ENCODE data around the gene SETD4. TPM values are rescaled to one million over a fixed set of nuclear protein-coding genes. Genes with fewer than 3 reads are reported as not detected.

SETD4 gene
- total RNA-seq, 6 experiments from 2014 or later = 7.6 to 10.1 (median 8.7) TPM

GRCh38 chr21:36028127-36029069, 31.9 kb downstream of the SETD4 start:
- no peaks in the 10 kb centered on the region for H3K36me3 Mint-ChIP-seq (ENCODE audit: low read depth)
- no peak overlapping the region; the same call in 1 of the 2 replicates for H3K4me3 Mint-ChIP-seq
- peak; percentile 65 for DNase-seq
- TF ChIP-seq, protein P1, sequence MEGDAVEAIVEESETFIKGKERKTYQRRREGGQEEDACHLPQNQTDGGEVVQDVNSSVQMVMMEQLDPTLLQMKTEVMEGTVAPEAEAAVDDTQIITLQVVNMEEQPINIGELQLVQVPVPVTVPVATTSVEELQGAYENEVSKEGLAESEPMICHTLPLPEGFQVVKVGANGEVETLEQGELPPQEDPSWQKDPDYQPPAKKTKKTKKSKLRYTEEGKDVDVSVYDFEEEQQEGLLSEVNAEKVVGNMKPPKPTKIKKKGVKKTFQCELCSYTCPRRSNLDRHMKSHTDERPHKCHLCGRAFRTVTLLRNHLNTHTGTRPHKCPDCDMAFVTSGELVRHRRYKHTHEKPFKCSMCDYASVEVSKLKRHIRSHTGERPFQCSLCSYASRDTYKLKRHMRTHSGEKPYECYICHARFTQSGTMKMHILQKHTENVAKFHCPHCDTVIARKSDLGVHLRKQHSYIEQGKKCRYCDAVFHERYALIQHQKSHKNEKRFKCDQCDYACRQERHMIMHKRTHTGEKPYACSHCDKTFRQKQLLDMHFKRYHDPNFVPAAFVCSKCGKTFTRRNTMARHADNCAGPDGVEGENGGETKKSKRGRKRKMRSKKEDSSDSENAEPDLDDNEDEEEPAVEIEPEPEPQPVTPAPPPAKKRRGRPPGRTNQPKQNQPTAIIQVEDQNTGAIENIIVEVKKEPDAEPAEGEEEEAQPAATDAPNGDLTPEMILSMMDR (IDR thresholded peaks at IDR 0.05) = peak; percentile 98
- peaks cover 20% of the 10 kb centered on the region for H3K4me1 Mint-ChIP-seq (ENCODE audit: low read depth)
- H3K27me3 Mint-ChIP-seq (ENCODE audit: insufficient read depth) = no peaks in the 10 kb centered on the region; the same call in 1 of the 2 replicates
- peak overlapping the region; percentile 59 for H3K27ac Mint-ChIP-seq
- H3K9me3 Mint-ChIP-seq = no peaks in the 10 kb centered on the region

- H3K9me3 Mint-ChIP-seq = no peaks in the 10 kb centered on the region
- TF ChIP-seq, protein P1 (IDR thresholded peaks at IDR 0.05) = no peak
- H3K36me3 Mint-ChIP-seq (ENCODE audit: low read depth) = no peaks in the 10 kb centered on the region
- no peaks in the 10 kb centered on the region; the same call in 1 of the 2 replicates for H3K27me3 Mint-ChIP-seq (ENCODE audit: insufficient read depth)
- H3K4me1 Mint-ChIP-seq (ENCODE audit: low read depth) = peaks cover 31% of the 10 kb centered on the region
- H3K27ac Mint-ChIP-seq = no peak overlapping the region; the same call in 1 of the 2 replicates
- H3K4me3 Mint-ChIP-seq = no peak overlapping the region
- no peak for DNase-seq
These were observed 33.0 kb downstream of the SETD4 start for GRCh38 chr21:36027347-36027746.

GRCh38 chr21:36024782-36025181, 35.5 kb downstream of the SETD4 start:
- Mint-ChIP-seq H3K27me3 (ENCODE audit: insufficient read depth) (no peaks in the 10 kb centered on the region), H3K4me3 (no peak overlapping the region), H3K9me3 (no peaks in the 10 kb centered on the region), H3K27ac (no peak overlapping the region), H3K4me1 (ENCODE audit: low read depth) (peaks cover 42% of the 10 kb centered on the region), H3K36me3 (ENCODE audit: low read depth) (no peaks in the 10 kb centered on the region)
- no peak for DNase-seq
- TF ChIP-seq, protein P1 (IDR thresholded peaks at IDR 0.05) = no peak

- H3K27ac Mint-ChIP-seq = peak overlapping the region; percentile 55; the same call in 1 of the 2 replicates
- no peaks in the 10 kb centered on the region for H3K9me3 Mint-ChIP-seq
- DNase-seq = no peak
- H3K4me3 Mint-ChIP-seq = no peak overlapping the region
- peaks cover 1% of the 10 kb centered on the region; the same call in 1 of the 2 replicates for H3K27me3 Mint-ChIP-seq (ENCODE audit: insufficient read depth)
- H3K4me1 Mint-ChIP-seq (ENCODE audit: low read depth) = peaks cover 36% of the 10 kb centered on the region
- no peaks in the 10 kb centered on the region for H3K36me3 Mint-ChIP-seq (ENCODE audit: low read depth)
- TF ChIP-seq, protein P1 (IDR thresholded peaks at IDR 0.05) = no peak
These were observed 37.2 kb downstream of the SETD4 start for GRCh38 chr21:36023092-36023480.

- TF ChIP-seq, protein P1 (IDR thresholded peaks at IDR 0.05) = no peak
- H3K4me3 Mint-ChIP-seq = no peak overlapping the region; the same call in 1 of the 2 replicates
- peaks cover 31% of the 10 kb centered on the region for H3K4me1 Mint-ChIP-seq (ENCODE audit: low read depth)
- no peak for DNase-seq
- peaks cover 1% of the 10 kb centered on the region for H3K27me3 Mint-ChIP-seq (ENCODE audit: insufficient read depth)
- peak overlapping the region; percentile 55 for H3K27ac Mint-ChIP-seq
- H3K9me3 Mint-ChIP-seq = no peaks in the 10 kb centered on the region
- no peaks in the 10 kb centered on the region for H3K36me3 Mint-ChIP-seq (ENCODE audit: low read depth)
These were observed 37.8 kb downstream of the SETD4 start for GRCh38 chr21:36022427-36023091.

Measured in HFFc6 (cell line).